Osteoblast (primary cell): ENCODE measurements around the gene TJP2. TPM values are rescaled to one million over a fixed set of nuclear protein-coding genes. Genes with fewer than 3 reads are reported as not detected.

Experiments
- DNase-seq: peaks from one replicate; pipeline ENCODE4 v3.0.0; 2011; ENCODE audit warnings: low spot score, mixed read lengths; ENCODE audit not compliant: insufficient read length; ENCODE audit errors: missing footprints
- H2AFZ ChIP-seq: 2 replicates; pipeline ENCODE4 v1.6.0; 2011; ENCODE audit warnings: mild to moderate bottlenecking, low read length
- H3K27ac ChIP-seq: 2 replicates; pipeline ENCODE4 v1.5.1; 2011; ENCODE audit warnings: mild to moderate bottlenecking, low read depth, low read length, moderate library complexity
- H3K27me3 ChIP-seq: 2 replicates; pipeline ENCODE4 v1.6.0; 2012; ENCODE audit warnings: mild to moderate bottlenecking, control low read depth, inconsistent platforms, low read length, moderate library complexity; ENCODE audit not compliant: insufficient read depth
- H3K36me3 ChIP-seq: 2 replicates; pipeline ENCODE4 v1.5.1; 2011; ENCODE audit warnings: mild to moderate bottlenecking, low read length, control low read depth, moderate library complexity; ENCODE audit not compliant: insufficient read depth
- H3K4me1 ChIP-seq: 2 replicates; pipeline ENCODE4 v1.5.1; 2011; ENCODE audit warnings: mild to moderate bottlenecking, low read length, control low read depth, moderate library complexity; ENCODE audit not compliant: insufficient read depth
- H3K4me2 ChIP-seq: 2 replicates; pipeline ENCODE4 v1.6.0; 2011; ENCODE audit warnings: mild to moderate bottlenecking, low read length; ENCODE audit not compliant: insufficient read depth
- H3K4me3 ChIP-seq: fragments of 200-600 bp; sonication (generic); 3 replicates; pipeline ENCODE4 v1.5.1; 2012; ENCODE audit warnings: mild to moderate bottlenecking, low read length, inconsistent platforms; ENCODE audit not compliant: insufficient read depth
- H3K79me2 ChIP-seq: 2 replicates; pipeline ENCODE4 v1.6.0; 2012; ENCODE audit warnings: mild to moderate bottlenecking, low read length, control low read depth, inconsistent platforms; ENCODE audit not compliant: insufficient read depth
- H3K9me3 ChIP-seq: 2 replicates; pipeline ENCODE4 v1.5.1; 2011; ENCODE audit warnings: low read depth, low read length, control low read depth
- H4K20me1 ChIP-seq: 2 replicates; pipeline ENCODE4 v1.6.0; 2012; ENCODE audit warnings: mild to moderate bottlenecking, low read length, control low read depth; ENCODE audit not compliant: insufficient read depth
- total RNA-seq: library from RNA; depleted of rRNA; stranded (reverse); fragments of >200 nt; gene quantifications from 2 replicates; pipeline ENCODE4 v1.2.3, GENCODE V29; 2012
- TF ChIP-seq, protein P1 (sequence below): IDR thresholded peaks from 2 replicates; pipeline ENCODE4 v1.5.1; 2011; ENCODE audit warnings: mild to moderate bottlenecking, low read depth, low read length, moderate library complexity; ENCODE audit errors: extremely low read depth

Gene TJP2
- total RNA-seq, 1 donor, result 28.6 TPM

DNA sequence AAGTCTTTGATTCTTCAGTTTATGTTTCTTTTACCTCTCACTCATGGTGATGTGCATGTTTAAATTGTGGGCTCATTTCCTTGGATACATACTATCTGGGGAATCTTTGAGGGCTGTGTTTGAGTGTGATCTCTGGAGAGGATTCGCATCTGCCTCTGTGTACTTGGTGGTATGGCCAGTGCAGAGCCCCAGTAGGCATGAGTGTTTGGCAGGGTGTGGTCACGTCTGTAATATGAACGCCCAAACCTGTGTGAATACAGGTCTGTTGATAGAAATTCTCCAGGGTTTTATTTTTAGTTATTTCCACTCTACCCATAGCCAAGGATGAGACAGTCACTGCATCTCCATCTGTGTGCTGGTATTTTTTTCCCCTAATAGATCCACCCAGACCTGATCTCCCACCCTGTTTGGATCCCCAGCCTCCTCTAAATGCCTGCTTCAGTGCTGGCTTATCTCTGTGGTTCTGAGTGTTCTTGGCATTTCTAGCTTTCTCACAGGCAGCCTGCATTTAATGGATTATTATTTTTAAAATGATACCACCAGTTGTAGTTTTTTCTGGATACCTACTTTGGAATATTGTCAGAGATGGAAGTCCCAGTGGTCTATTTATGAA lies 37.5 kb downstream of the TJP2 start:
- Histone ChIP-seq H3K36me3 (peaks cover 2% of the 10 kb centered on the region), H3K4me3 (no peak overlapping the region), H3K79me2 (peaks cover 36% of the 10 kb centered on the region), H3K27ac (no peak overlapping the region), H2AFZ (no peak overlapping the region), H4K20me1 (no peaks in the 10 kb centered on the region), H3K9me3 (no peaks in the 10 kb centered on the region), H3K27me3 (no peaks in the 10 kb centered on the region), H3K4me2 (no peak overlapping the region), H3K4me1 (no peaks in the 10 kb centered on the region)
- TF ChIP-seq, protein P1, sequence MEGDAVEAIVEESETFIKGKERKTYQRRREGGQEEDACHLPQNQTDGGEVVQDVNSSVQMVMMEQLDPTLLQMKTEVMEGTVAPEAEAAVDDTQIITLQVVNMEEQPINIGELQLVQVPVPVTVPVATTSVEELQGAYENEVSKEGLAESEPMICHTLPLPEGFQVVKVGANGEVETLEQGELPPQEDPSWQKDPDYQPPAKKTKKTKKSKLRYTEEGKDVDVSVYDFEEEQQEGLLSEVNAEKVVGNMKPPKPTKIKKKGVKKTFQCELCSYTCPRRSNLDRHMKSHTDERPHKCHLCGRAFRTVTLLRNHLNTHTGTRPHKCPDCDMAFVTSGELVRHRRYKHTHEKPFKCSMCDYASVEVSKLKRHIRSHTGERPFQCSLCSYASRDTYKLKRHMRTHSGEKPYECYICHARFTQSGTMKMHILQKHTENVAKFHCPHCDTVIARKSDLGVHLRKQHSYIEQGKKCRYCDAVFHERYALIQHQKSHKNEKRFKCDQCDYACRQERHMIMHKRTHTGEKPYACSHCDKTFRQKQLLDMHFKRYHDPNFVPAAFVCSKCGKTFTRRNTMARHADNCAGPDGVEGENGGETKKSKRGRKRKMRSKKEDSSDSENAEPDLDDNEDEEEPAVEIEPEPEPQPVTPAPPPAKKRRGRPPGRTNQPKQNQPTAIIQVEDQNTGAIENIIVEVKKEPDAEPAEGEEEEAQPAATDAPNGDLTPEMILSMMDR, result no peak
- DNase-seq, result no peak

- H3K27ac ChIP-seq, result no peak overlapping the region
- H3K4me1 ChIP-seq, result no peaks in the 10 kb centered on the region
- TF ChIP-seq, protein P1, result no peak
- H2AFZ ChIP-seq, result no peak overlapping the region
- DNase-seq, result no peak
- H3K9me3 ChIP-seq, result no peaks in the 10 kb centered on the region
- H3K4me3 ChIP-seq, result no peak overlapping the region
- H4K20me1 ChIP-seq, result no peaks in the 10 kb centered on the region
- peaks cover 20% of the 10 kb centered on the region for H3K79me2 ChIP-seq
- H3K27me3 ChIP-seq, result no peaks in the 10 kb centered on the region
- no peak overlapping the region for H3K4me2 ChIP-seq
- H3K36me3 ChIP-seq, result peaks cover 14% of the 10 kb centered on the region
Measured at GRCh38 chr9:69213647-69214046, 39.6 kb downstream of the TJP2 start.

DNA sequence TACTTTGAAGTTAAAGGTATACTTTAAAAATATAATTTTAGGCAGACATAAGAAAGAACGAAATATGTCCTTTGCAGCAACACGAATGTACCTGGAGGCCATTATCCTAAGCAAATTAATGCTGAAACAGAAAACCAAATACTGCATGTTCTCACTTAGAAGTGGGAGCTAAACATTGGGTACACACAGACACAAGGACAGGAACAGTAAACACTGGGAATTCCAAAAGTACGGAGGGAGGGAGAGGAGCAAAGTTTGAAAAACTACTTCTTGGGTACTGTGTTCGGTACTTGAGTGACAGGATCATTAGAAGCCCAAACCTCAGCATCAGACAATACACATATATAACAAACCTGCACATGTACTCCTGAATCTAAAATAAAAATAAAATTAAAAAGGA lies 40.9 kb downstream of the TJP2 start:
- H3K4me2 ChIP-seq, result no peak overlapping the region
- peaks cover 14% of the 10 kb centered on the region for H3K36me3 ChIP-seq
- H4K20me1 ChIP-seq, result no peaks in the 10 kb centered on the region
- H2AFZ ChIP-seq, result no peak overlapping the region
- no peaks in the 10 kb centered on the region for H3K9me3 ChIP-seq
- no peak overlapping the region for H3K27ac ChIP-seq
- H3K79me2 ChIP-seq, result peaks cover 13% of the 10 kb centered on the region
- H3K4me3 ChIP-seq, result no peak overlapping the region
- DNase-seq, result no peak
- no peaks in the 10 kb centered on the region for H3K4me1 ChIP-seq
- no peaks in the 10 kb centered on the region for H3K27me3 ChIP-seq
- TF ChIP-seq, protein P1, result no peak

GRCh38 chr9:69215774-69216485 lies 41.9 kb downstream of the TJP2 start:
- Histone ChIP-seq H3K4me1 (no peaks in the 10 kb centered on the region), H3K79me2 (peaks cover 13% of the 10 kb centered on the region), H3K4me3 (no peak overlapping the region), H2AFZ (no peak overlapping the region), H3K36me3 (peaks cover 14% of the 10 kb centered on the region), H4K20me1 (no peaks in the 10 kb centered on the region), H3K27me3 (no peaks in the 10 kb centered on the region), H3K4me2 (no peak overlapping the region), H3K27ac (no peak overlapping the region), H3K9me3 (no peaks in the 10 kb centered on the region)
- DNase-seq, result no peak
- TF ChIP-seq, protein P1, result no peak
